A673 (cell line): ENCODE results near the gene SLC38A4.
"Not testable (repeated sequence)": the region's sequence is repeated elsewhere in the genome, so short reads cannot be mapped to it uniquely, and the experiment has no call there.

ENCODE experiments used
- EZH2 ChIP-seq: fragments of 200-600 bp; sonication (generic); IDR thresholded peaks from 2 replicates; pipeline ENCODE4 v1.6.1; 2017; ENCODE audit warnings: borderline replicate concordance, low read depth, mild to moderate bottlenecking, mixed read lengths, antibody characterized with exemption, low read length; ENCODE audit not compliant: poor library complexity, severe bottlenecking
- TF ChIP-seq, protein P1 (sequence below): fragments of 300-800, 200-600 bp; sonication (generic); conservative IDR thresholded peaks from 2 replicates; pipeline ENCODE4 v1.5.1; 2017; ENCODE audit warnings: low read depth, mild to moderate bottlenecking, antibody characterized with exemption, low read length, moderate library complexity, mixed read lengths

DNA sequence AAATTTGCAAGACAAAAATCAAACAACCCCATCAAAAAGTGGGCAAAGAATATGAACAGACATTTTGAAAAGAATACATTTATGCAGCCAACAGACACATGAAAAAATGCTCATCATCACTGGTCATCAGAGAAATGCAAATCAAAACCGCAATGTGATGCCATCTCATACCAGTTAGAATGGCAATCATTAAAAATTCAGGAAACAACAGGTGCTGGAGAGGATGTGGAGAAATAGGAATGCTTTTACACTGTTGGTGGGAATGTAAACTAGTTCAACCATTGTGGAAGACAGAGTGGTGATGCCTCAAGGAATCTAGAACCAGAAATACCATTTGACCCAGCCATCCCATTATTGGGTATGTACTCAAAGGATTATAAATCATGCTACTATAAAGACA is 83.5 kb downstream of the SLC38A4 start:
- TF ChIP-seq, protein P1, sequence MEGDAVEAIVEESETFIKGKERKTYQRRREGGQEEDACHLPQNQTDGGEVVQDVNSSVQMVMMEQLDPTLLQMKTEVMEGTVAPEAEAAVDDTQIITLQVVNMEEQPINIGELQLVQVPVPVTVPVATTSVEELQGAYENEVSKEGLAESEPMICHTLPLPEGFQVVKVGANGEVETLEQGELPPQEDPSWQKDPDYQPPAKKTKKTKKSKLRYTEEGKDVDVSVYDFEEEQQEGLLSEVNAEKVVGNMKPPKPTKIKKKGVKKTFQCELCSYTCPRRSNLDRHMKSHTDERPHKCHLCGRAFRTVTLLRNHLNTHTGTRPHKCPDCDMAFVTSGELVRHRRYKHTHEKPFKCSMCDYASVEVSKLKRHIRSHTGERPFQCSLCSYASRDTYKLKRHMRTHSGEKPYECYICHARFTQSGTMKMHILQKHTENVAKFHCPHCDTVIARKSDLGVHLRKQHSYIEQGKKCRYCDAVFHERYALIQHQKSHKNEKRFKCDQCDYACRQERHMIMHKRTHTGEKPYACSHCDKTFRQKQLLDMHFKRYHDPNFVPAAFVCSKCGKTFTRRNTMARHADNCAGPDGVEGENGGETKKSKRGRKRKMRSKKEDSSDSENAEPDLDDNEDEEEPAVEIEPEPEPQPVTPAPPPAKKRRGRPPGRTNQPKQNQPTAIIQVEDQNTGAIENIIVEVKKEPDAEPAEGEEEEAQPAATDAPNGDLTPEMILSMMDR = not testable (repeated sequence)
- not testable (repeated sequence) for TF ChIP-seq EZH2
